EH (cell line): ENCODE results near the gene CSNK1A1.
A peak's percentile ranks its signal among the peaks of the same experiment; 100 is the strongest.
"Not testable (repeated sequence)": the region's sequence is repeated elsewhere in the genome, so short reads cannot be mapped to it uniquely, and the experiment has no call there.

Experiments used
- DNase-seq: peaks from one replicate; pipeline ENCODE4 v3.0.0-alpha.2; 2015; ENCODE audit warnings: low read depth

Gene CSNK1A1

DNA sequence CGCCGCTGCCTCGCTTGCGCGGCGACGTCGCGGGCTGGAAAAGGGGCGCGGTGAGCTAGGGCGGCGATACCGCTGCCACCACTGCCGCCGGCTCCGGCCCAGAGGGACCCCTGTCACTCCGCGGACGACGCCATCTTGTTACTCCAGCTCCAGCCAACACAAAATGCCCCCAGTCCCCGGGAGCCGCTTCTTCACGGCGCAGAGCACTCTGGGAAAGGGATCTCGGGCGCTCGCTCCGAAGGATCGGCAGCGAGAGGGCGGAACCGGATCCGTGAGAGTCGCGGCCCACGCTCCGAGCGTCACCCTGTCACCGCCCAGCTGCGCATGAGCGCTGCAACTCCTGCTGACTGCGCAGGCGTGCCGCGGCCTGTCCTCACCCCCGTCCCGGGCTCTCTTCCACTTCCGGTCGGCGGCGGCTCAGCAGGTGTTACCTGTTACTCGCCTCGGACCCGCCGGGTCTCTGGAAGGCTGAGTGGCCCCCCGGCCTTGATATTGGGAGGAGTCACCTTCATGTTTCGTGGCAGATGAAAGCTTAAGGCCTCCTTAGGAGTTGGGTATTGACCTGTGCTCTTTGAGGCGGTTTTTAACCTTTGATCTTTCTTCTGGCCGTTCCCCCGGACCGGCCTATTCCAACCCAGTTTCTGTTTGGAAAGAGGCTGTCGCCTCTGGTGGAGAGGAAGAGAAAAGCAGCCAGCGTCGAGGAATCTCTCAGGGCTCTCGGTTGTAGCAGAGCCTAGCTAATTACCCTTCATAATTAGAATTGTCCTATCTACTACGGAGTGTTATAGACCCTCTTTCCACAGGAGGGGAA lies at the start of gene CSNK1A1:
CSNK1A1 (minus strand) TSS at position 213 of the 811 bp plus-strand sequence. CDS start 475 bp downstream, outside the sequence.
- DNase-seq: peak; percentile 98

DNA sequence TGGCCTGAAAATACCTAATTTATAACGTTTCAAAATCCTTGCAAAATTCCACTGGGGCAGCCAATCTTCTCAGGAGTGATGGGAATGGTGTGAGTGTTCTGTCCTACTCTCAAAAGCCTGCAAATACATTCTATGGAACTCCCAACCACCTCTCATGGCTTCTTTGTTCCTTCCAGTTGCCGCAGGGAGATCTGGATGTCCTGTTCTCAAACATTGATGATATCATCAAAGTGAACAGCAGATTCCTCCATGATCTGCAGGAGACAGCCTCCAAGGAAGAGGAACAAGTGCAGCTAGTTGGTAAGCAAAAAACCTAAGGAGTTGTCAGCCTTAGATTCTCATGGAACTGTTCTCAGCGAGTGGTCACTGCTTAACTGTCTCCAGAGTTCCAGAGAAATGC lies 49.7 kb upstream of the CSNK1A1 start:
- no peak for DNase-seq

- no peak for DNase-seq
Observed at GRCh38 chr5:149599375-149599774, 48.1 kb upstream of the CSNK1A1 start.

GRCh38 chr5:149598966-149599365 lies 47.7 kb upstream of the CSNK1A1 start:
- no peak for DNase-seq

DNA sequence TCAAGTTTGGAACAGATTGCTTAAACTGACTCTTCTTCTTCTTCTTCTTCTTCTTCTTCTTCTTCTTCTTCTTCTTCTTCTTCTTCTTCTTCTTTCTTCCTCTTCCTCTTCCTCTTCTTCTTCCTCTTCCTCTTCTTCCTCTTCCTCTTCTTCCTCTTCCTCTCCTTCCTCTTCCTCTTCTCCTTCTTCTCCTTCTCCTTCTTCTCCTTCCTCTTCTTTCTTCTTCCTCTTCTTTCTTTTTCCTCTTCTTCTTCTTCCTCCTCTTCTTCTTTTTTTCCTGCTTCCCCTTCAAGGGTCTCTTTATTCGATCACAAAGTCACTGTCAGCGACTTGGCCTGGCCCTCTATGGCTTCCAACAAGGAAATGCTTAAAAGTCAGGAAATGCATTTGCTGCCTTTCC lies 47.0 kb upstream of the CSNK1A1 start:
- DNase-seq: not testable (repeated sequence)

- no peak for DNase-seq
Observed at GRCh38 chr5:149597618-149598017, 46.4 kb upstream of the CSNK1A1 start.

GRCh38 chr5:149596712-149597111 lies 45.5 kb upstream of the CSNK1A1 start:
- no peak for DNase-seq

GRCh38 chr5:149595105-149595504 lies 43.9 kb upstream of the CSNK1A1 start:
- peak; percentile 48 for DNase-seq

DNA sequence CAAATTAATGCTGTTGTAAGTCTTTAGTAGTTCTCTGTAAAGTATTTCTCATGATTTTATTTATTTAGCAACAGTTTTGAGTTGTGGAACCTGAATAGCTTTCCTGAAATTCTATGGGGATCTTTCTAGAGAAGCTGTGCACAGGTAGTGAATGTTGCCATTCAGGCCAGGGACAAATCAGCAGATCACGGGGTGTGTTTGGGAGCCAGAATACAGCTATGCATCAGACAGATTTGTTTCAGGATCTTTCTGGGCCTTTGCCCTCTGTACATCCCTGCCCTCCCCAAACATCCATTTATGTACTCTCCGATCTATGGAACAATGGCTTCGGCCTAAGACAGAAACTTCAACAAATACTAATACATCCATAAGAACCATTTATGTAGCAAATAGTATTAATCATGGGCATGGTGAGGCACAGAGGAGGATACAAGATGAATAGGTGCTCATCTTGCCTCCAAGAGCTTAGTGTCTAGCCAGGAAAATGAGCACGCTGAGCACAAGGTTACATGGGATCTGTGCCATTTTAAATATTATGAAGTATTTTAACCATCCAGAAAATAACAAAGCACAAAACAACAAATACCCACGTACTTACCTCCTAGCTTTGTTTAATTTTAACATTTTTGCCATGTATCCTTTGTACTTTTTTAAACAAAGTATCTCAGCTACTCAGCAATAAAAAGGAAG lies 43.1 kb upstream of the CSNK1A1 start:
- DNase-seq: no peak

- no peak for DNase-seq
Observed at GRCh38 chr5:149593370-149593769, 42.1 kb upstream of the CSNK1A1 start.

DNA sequence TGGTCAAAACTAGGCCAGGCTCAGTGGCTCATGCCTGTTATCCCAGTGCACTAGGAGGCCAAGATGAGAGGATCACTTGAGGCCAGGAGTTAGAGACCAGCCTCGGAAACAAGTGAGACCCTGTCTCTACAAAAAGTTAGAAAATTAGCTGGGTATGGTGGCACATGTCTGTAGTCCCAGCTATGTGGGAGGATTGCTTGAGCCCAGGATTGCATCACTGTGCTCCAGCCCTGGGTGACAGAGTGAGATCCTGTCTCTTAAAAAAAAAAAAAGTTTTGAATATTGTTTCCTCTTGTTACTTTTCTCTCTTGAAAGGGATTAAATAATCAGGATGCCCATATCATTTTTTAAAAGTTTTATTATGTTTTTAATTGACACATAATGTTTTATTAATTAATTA lies 37.7 kb upstream of the CSNK1A1 start:
- DNase-seq: no peak

- DNase-seq: no peak
Observed at GRCh38 chr5:149586708-149587318, 35.6 kb upstream of the CSNK1A1 start.

DNA sequence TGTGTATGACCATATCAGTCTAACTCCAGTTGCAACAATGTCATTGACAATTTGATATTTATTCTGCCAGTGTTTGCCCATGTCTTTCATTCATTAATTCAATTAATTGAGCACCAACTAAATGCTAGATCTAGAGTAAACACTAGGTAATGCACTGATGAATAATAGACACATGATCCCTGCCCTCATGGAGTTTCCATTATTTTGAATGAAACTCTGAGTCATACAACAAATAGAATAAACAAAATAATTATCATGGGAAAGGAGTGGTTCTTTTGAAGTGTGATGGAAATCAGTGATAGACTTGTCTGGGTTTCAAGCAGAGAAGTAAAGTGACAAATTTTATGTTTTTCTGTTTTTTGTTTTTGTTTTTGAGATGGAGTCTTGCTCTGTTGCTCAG lies 34.7 kb upstream of the CSNK1A1 start:
- DNase-seq: no peak

DNA sequence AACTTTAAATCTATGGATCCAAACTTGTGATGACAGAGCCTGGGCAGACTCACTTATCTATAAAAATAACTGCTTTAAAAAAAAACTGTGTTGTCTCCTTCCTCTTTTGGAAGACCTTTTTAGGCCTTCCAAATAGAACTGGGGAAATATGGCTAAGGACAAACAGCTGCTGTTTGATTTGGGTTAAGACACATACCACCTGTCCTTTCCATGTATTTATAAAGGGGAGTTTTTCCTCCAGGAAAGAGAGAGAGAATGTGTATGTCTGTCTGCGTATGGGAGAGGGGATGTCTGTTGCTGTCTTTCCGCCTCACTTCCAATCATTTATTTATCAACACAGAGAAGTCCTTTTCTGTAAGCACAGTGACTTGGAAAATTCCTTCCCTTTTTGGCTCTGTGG lies 32.9 kb upstream of the CSNK1A1 start:
- no peak for DNase-seq

- no peak for DNase-seq
Observed at GRCh38 chr5:149583394-149583793, 32.2 kb upstream of the CSNK1A1 start.

DNA sequence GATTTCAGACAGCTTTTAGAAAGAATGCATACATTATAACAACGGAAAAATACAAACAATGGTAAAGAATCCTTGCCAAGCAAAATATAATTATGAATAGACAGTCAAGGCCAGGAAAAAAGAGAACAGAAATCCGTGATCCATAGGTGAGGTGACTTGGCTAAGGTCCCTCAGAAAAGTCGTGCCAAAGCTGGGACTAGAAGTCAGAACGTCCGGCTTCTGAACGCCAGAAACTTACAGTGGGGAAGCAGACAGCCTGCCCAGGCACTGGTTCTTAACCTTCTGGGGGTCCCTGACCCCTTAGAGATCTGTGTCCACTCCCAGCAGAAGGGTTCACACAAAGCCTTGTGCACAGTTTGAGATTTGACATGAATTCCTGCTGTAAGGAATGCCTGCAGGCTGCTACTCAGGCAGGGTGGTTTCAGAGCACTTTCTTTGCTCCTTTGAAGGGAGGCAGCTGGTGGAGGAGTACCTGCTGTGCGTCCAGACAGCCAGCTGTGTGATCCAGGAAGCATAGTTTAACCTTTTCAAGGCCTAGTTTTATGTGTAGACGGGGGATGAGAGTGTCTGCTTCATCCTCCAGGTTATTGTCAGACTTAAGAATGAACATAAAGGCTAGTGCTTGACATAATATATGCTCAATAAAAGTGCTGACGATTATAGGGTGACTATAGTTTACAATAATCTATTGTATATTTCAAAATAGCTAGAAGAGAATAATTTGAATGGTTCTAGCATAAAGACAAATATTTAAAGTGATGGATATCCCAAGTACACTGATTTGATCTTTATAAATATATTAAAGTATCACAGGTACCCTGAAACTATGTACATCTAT lies 30.9 kb upstream of the CSNK1A1 start:
- DNase-seq: no peak

DNA sequence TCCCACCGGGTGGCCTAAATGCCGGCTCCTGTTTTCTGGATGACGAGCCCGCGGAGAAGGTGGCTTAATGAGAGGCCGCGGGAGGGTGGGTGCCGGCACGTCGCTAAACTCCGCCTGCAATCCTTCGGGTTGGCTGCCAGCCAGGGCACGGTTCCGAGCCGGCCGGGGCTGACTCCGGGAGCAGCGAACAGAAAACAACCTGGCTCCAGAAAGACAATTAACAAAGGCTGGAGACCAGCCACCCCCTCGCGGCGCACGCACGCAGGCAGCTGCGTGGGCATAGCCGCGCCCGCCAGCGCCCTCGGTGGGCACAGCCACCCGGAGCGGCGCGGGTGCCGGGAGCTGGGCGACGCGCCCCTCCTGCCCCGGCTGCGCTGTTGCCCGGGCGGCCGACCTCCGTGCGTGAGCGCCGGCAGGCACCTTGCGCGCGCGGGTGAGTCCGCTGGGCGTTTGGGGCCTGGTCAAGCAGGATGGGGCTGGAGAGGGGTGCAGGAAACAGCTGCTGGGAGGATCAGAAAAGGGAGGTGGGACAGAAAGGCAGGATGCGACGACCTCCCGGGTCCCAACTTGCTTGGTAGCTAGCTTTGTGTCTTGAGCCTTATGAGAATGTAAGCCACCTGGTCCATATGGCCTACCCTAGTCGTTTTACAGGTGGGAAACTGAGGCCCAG lies 30.1 kb upstream of the CSNK1A1 start, which contains the start of gene ARHGEF37:
ARHGEF37 (plus strand) TSS at position 307 of the 670 bp plus-strand sequence. CDS start 16,272 bp downstream, outside the sequence.
- DNase-seq: peak; percentile 63

- DNase-seq: no peak
Observed at GRCh38 chr5:149580808-149581191, 29.6 kb upstream of the CSNK1A1 start.

DNA sequence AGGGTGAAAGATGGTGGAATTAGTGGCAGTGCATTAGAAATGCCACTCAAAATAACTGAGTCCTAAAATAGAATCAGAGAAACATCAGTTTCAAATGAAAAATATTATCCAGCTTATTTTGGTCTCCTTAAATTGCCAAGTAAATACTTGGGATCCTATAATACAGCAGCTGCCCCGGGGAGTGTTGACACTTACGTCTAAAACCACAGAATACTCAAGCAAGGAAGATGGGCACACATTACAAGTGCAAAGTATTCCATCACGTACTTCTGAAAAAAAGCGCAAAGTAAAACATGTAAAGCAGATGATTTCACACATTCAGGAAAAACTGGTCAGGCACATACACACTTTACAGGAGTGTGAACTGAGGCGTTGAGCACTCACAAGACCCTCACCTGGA lies 27.7 kb upstream of the CSNK1A1 start:
- no peak for DNase-seq

DNA sequence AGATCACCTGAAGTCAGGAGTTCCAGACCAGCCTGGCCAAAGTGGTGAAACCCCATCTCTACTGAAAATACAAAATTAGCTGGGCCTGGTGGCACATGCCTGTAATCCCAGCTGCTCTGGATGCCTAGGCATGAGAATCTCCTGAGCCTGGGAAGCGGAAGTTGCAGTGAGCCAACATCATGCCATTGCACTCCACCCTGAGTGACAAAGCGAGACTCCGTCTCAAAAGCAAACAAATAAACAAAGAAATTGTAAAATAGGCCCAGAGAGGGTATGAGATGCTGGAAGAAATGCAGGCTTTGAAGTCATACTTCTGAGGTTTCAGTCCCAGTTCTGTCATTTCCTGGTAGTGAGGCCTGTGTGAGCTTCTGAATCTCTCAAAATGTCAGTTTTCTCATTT lies 24.8 kb upstream of the CSNK1A1 start:
- DNase-seq: no peak

- DNase-seq: no peak
Observed at GRCh38 chr5:149575131-149575530, 23.9 kb upstream of the CSNK1A1 start.
